PFSK-1 (cell line): ENCODE measurements around the gene BEST1.

ENCODE experiments used
- POLR2AphosphoS5 ChIP-seq: IDR thresholded peaks from 2 replicates; pipeline ENCODE4 v1.6.1; 2012; ENCODE audit warnings: low read depth, mild to moderate bottlenecking, control low read depth, low read length, moderate library complexity
- REST ChIP-seq, 2 experiments: IDR thresholded peaks; 2 replicates each; pipeline versions ENCODE4 v1.6.1 to v1.8.0; 2011 to 2012; ENCODE audit warnings: low read depth in 2 of 2, low read length in 2 of 2, control low read depth in 1 of 2, inconsistent platforms in 1 of 2, mild to moderate bottlenecking in 1 of 2, moderate library complexity in 1 of 2; ENCODE audit not compliant: insufficient read depth in 1 of 2
- SIN3A ChIP-seq: IDR thresholded peaks from 2 replicates; pipeline ENCODE4 v1.6.1; 2012; ENCODE audit warnings: mild to moderate bottlenecking, low read length, moderate library complexity, borderline replicate concordance; ENCODE audit not compliant: insufficient read depth
- TAF1 ChIP-seq: IDR thresholded peaks from 2 replicates; pipeline ENCODE4 v1.6.1; 2012; ENCODE audit warnings: low read length, control low read depth, borderline replicate concordance; ENCODE audit not compliant: insufficient read depth

GRCh38 chr11:61908730-61909316 is 41.3 kb upstream of the BEST1 start:
- TF ChIP-seq TAF1 = no peak
- no peak for TF ChIP-seq SIN3A
- no peak for TF ChIP-seq POLR2AphosphoS5
- no peak for TF ChIP-seq REST (IDR thresholded peaks at IDR 0.05; ENCODE audit: insufficient read depth in 1 of 2, low read depth in 2 of 2, low read length in 2 of 2)
